CD4-positive, CD25-positive, alpha-beta regulatory T cell (primary cell): ENCODE results near the gene USP9X. TPM values are rescaled to one million over a fixed set of nuclear protein-coding genes. Genes with fewer than 3 reads are reported as not detected.
"Not testable (repeated sequence)": the region's sequence is repeated elsewhere in the genome, so short reads cannot be mapped to it uniquely, and the experiment has no call there.

ENCODE experiments used
- ATAC-seq, 2 donors: fragments of 150-1000 bp; cut with Tn5 transposase; one replicate each; pipeline ENCODE4 v1.10.0; 2021; ENCODE audit warnings: low read depth in 2 of 2, moderate number of reproducible peaks in 2 of 2, moderate library complexity in 1 of 2
- DNase-seq, 3 donors: peaks; one replicate each; pipeline versions ENCODE4 v3.0.0 to v3.0.0-alpha.2; 2012 to 2022; ENCODE audit warnings: mixed read lengths in 1 of 3
- H3K27ac ChIP-seq: one replicate; pipeline ENCODE4 v1.7.0; 2013; ENCODE audit warnings: mild to moderate bottlenecking, low read length; ENCODE audit not compliant: insufficient read depth, poor library complexity, severe bottlenecking
- H3K27me3 ChIP-seq: one replicate; pipeline ENCODE4 v1.7.0; 2013; ENCODE audit warnings: low read length; ENCODE audit not compliant: control insufficient read depth, insufficient read depth
- H3K36me3 ChIP-seq: one replicate; pipeline ENCODE4 v1.7.0; 2013; ENCODE audit warnings: mild to moderate bottlenecking, low read length, moderate library complexity; ENCODE audit not compliant: control insufficient read depth, insufficient read depth
- H3K4me1 ChIP-seq: 2 replicates; pipeline ENCODE4 v1.7.0; 2013; ENCODE audit warnings: mild to moderate bottlenecking, low read length; ENCODE audit not compliant: insufficient read depth, control insufficient read depth, poor library complexity, severe bottlenecking
- H3K4me3 ChIP-seq: one replicate; pipeline ENCODE4 v1.7.0; 2013; ENCODE audit warnings: low read depth, mild to moderate bottlenecking, low read length, moderate library complexity
- H3K9me3 ChIP-seq, 2 experiments: 1 replicate in 1 of 2; 2 replicates in 1 of 2; pipeline ENCODE4 v1.7.0; 2013; ENCODE audit warnings: low read length in 2 of 2, mild to moderate bottlenecking in 1 of 2, moderate library complexity in 1 of 2; ENCODE audit not compliant: control insufficient read depth in 2 of 2
- H3K27ac Mint-ChIP-seq, 3 donors: one replicate each; pipeline ENCODE4 v1.8.0; 2020 to 2022; ENCODE audit warnings: mild to moderate bottlenecking in 3 of 3, mixed read lengths in 3 of 3, moderate library complexity in 2 of 3
- H3K27me3 Mint-ChIP-seq: one replicate; pipeline ENCODE4 v1.8.0; 2022; ENCODE audit warnings: mild to moderate bottlenecking, mixed read lengths
- H3K36me3 Mint-ChIP-seq: one replicate; pipeline ENCODE4 v1.8.0; 2020; ENCODE audit warnings: mixed read lengths
- H3K4me1 Mint-ChIP-seq, 4 donors: one replicate each; pipeline ENCODE4 v1.8.0; 2020 to 2022; ENCODE audit warnings: mixed read lengths in 4 of 4, mild to moderate bottlenecking in 1 of 4
- H3K4me3 Mint-ChIP-seq, 4 donors: one replicate each; pipeline ENCODE4 v1.8.0; 2020 to 2022; ENCODE audit warnings: mild to moderate bottlenecking in 4 of 4, mixed read lengths in 4 of 4, moderate library complexity in 3 of 4
- H3K9me3 Mint-ChIP-seq, 7 donors: one replicate each; pipeline ENCODE4 v1.8.0; 2020 to 2022; ENCODE audit warnings: mixed read lengths in 7 of 7, mild to moderate bottlenecking in 3 of 7, moderate library complexity in 2 of 7
- polyA plus RNA-seq, 4 donors: library from polyadenylated mRNA; unstranded; fragments of 300-500 nt; fragmentation: Illumina TruSeq; gene quantifications; one replicate each; pipeline ENCODE4 v1.2.3, GENCODE V29; 2021
- total RNA-seq: library from RNA; stranded (reverse); gene quantifications from one replicate; pipeline ENCODE4 v1.2.3, GENCODE V29; 2022

The USP9X gene
- total and polyA plus RNA-seq, 5 donors from 2014 or later: 19.5 to 101 (median 23.0) TPM

- H3K36me3 ChIP-seq: no peaks in the 10 kb centered on the region
- no peaks in the 10 kb centered on the region for H3K27me3 ChIP-seq
- H3K36me3 Mint-ChIP-seq: no peaks in the 10 kb centered on the region
- no peaks in the 10 kb centered on the region for H3K9me3 ChIP-seq
- DNase-seq (no peak), ATAC-seq (no peak)
- H3K4me1 Mint-ChIP-seq: peaks cover 0 to 2% (median 0%) of the 10 kb centered on the region in 4 donors
- H3K4me3 Mint-ChIP-seq: no peak overlapping the region
- H3K27ac ChIP-seq: no peak overlapping the region
- no peaks in the 10 kb centered on the region for H3K27me3 Mint-ChIP-seq
- no peaks in the 10 kb centered on the region for H3K9me3 Mint-ChIP-seq
- H3K4me1 ChIP-seq: no peaks in the 10 kb centered on the region
- no peak overlapping the region for H3K4me3 ChIP-seq
- H3K27ac Mint-ChIP-seq: no peak overlapping the region
Observed at GRCh38 chrX:41047878-41048534, 37.2 kb upstream of the USP9X start.

GRCh38 chrX:41050359-41050758, 34.9 kb upstream of the USP9X start:
- H3K27me3 ChIP-seq: no peaks in the 10 kb centered on the region
- DNase-seq (no peak), ATAC-seq (no peak)
- H3K4me1 Mint-ChIP-seq: no peaks in the 10 kb centered on the region
- no peak overlapping the region for H3K4me3 ChIP-seq
- H3K27me3 Mint-ChIP-seq: no peaks in the 10 kb centered on the region
- no peak overlapping the region for H3K27ac Mint-ChIP-seq
- H3K27ac ChIP-seq: no peak overlapping the region
- H3K9me3 Mint-ChIP-seq: no peaks in the 10 kb centered on the region
- no peaks in the 10 kb centered on the region for H3K36me3 ChIP-seq
- no peaks in the 10 kb centered on the region for H3K36me3 Mint-ChIP-seq
- no peaks in the 10 kb centered on the region for H3K4me1 ChIP-seq
- H3K4me3 Mint-ChIP-seq: no peak overlapping the region
- no peaks in the 10 kb centered on the region for H3K9me3 ChIP-seq

- Histone ChIP-seq H3K4me1 (no peaks in the 10 kb centered on the region), H3K4me3 (no peak overlapping the region), H3K27me3 (no peaks in the 10 kb centered on the region), H3K9me3 (no peaks in the 10 kb centered on the region), H3K27ac (no peak overlapping the region), H3K36me3 (no peaks in the 10 kb centered on the region)
- ATAC-seq (no peak), DNase-seq (no peak)
- H3K27me3 Mint-ChIP-seq: no peaks in the 10 kb centered on the region
- no peak overlapping the region for H3K27ac Mint-ChIP-seq
- no peaks in the 10 kb centered on the region for H3K36me3 Mint-ChIP-seq
- no peaks in the 10 kb centered on the region for H3K4me1 Mint-ChIP-seq
- no peak overlapping the region for H3K4me3 Mint-ChIP-seq
- no peaks in the 10 kb centered on the region for H3K9me3 Mint-ChIP-seq
Observed at GRCh38 chrX:41051288-41051687, 34.0 kb upstream of the USP9X start.

GRCh38 chrX:41055740-41056139, 29.5 kb upstream of the USP9X start:
- Histone ChIP-seq H3K9me3 (no peaks in the 10 kb centered on the region), H3K27ac (no peak overlapping the region), H3K27me3 (no peaks in the 10 kb centered on the region), H3K4me3 (no peak overlapping the region), H3K4me1 (no peaks in the 10 kb centered on the region), H3K36me3 (no peaks in the 10 kb centered on the region)
- no peak for ATAC-seq
- Mint-ChIP-seq H3K27ac (no peak overlapping the region), H3K4me1 (no peaks in the 10 kb centered on the region), H3K27me3 (no peaks in the 10 kb centered on the region), H3K36me3 (no peaks in the 10 kb centered on the region), H3K4me3 (no peak overlapping the region), H3K9me3 (no peaks in the 10 kb centered on the region)
- DNase-seq: no peak

GRCh38 chrX:41063276-41063675, 22.0 kb upstream of the USP9X start:
- H3K36me3 Mint-ChIP-seq, H3K4me1 ChIP-seq, H3K9me3 ChIP-seq, H3K4me3 Mint-ChIP-seq, H3K27ac Mint-ChIP-seq, ATAC-seq, H3K36me3 ChIP-seq, H3K27me3 Mint-ChIP-seq, H3K9me3 Mint-ChIP-seq, H3K4me1 Mint-ChIP-seq, H3K4me3 ChIP-seq, H3K27me3 ChIP-seq, H3K27ac ChIP-seq, DNase-seq: not testable (repeated sequence)

- Mint-ChIP-seq H3K9me3 (no peaks in the 10 kb centered on the region), H3K27me3 (no peaks in the 10 kb centered on the region), H3K27ac (no peak overlapping the region), H3K4me1 (no peaks in the 10 kb centered on the region), H3K36me3 (no peaks in the 10 kb centered on the region), H3K4me3 (no peak overlapping the region)
- DNase-seq (no peak), ATAC-seq (no peak)
- H3K27me3 ChIP-seq: no peaks in the 10 kb centered on the region
- no peaks in the 10 kb centered on the region for H3K9me3 ChIP-seq
- no peak overlapping the region for H3K27ac ChIP-seq
- H3K4me1 ChIP-seq: no peaks in the 10 kb centered on the region
- no peaks in the 10 kb centered on the region for H3K36me3 ChIP-seq
- H3K4me3 ChIP-seq: no peak overlapping the region
Observed at GRCh38 chrX:41064018-41064417, 21.2 kb upstream of the USP9X start.

- DNase-seq (no peak), ATAC-seq (no peak)
- Histone ChIP-seq H3K36me3 (no peaks in the 10 kb centered on the region), H3K27me3 (no peaks in the 10 kb centered on the region), H3K9me3 (no peaks in the 10 kb centered on the region), H3K4me1 (no peaks in the 10 kb centered on the region), H3K4me3 (no peak overlapping the region), H3K27ac (no peak overlapping the region)
- Mint-ChIP-seq H3K4me3 (no peak overlapping the region), H3K36me3 (no peaks in the 10 kb centered on the region), H3K27me3 (no peaks in the 10 kb centered on the region), H3K27ac (peak overlapping the region in 1 of 3 donors; percentile 34), H3K9me3 (no peaks in the 10 kb centered on the region), H3K4me1 (no peaks in the 10 kb centered on the region)
Observed at GRCh38 chrX:41066391-41066790, 18.9 kb upstream of the USP9X start.

- H3K9me3 Mint-ChIP-seq: no peaks in the 10 kb centered on the region
- Histone ChIP-seq H3K4me1 (no peaks in the 10 kb centered on the region), H3K4me3 (no peak overlapping the region), H3K9me3 (no peaks in the 10 kb centered on the region), H3K36me3 (no peaks in the 10 kb centered on the region), H3K27me3 (no peaks in the 10 kb centered on the region), H3K27ac (no peak overlapping the region)
- no peaks in the 10 kb centered on the region for H3K27me3 Mint-ChIP-seq
- ATAC-seq (no peak), DNase-seq (no peak)
- no peaks in the 10 kb centered on the region for H3K4me1 Mint-ChIP-seq
- no peaks in the 10 kb centered on the region for H3K36me3 Mint-ChIP-seq
- H3K27ac Mint-ChIP-seq: no peak overlapping the region
- no peak overlapping the region for H3K4me3 Mint-ChIP-seq
Observed at GRCh38 chrX:41066969-41067368, 18.3 kb upstream of the USP9X start.
